ELF-1 (cell line): ENCODE measurements around the gene ADCY7.

Experiments
- DNase-seq: peaks from one replicate; pipeline ENCODE4 v3.0.0-alpha.2; 2016; ENCODE audit warnings: low read depth, low spot score

The ADCY7 gene

GRCh38 chr16:50282010-50282538 lies 15.7 kb downstream of the ADCY7 start:
- no peak for DNase-seq

- DNase-seq: no peak
Measured at GRCh38 chr16:50282955-50283631, 16.7 kb downstream of the ADCY7 start.

GRCh38 chr16:50284131-50284911 lies 18.0 kb downstream of the ADCY7 start:
- no peak for DNase-seq

GRCh38 chr16:50285406-50286003 lies 19.2 kb downstream of the ADCY7 start:
- DNase-seq: no peak

- no peak for DNase-seq
Measured at GRCh38 chr16:50286681-50287080, 20.3 kb downstream of the ADCY7 start.

GRCh38 chr16:50288026-50288425 lies 21.7 kb downstream of the ADCY7 start:
- DNase-seq: no peak

GRCh38 chr16:50288920-50289319 lies 22.6 kb downstream of the ADCY7 start:
- no peak for DNase-seq

GRCh38 chr16:50289950-50290764 lies 23.8 kb downstream of the ADCY7 start:
- DNase-seq: no peak

GRCh38 chr16:50290856-50291255 lies 24.5 kb downstream of the ADCY7 start:
- no peak for DNase-seq

- DNase-seq: no peak
Measured at GRCh38 chr16:50291719-50292565, 25.6 kb downstream of the ADCY7 start.

- no peak for DNase-seq
Measured at GRCh38 chr16:50292566-50292948, 26.2 kb downstream of the ADCY7 start.

GRCh38 chr16:50293041-50293783 lies 26.9 kb downstream of the ADCY7 start:
- no peak for DNase-seq

- DNase-seq: no peak
Measured at GRCh38 chr16:50293994-50294855, 27.9 kb downstream of the ADCY7 start.

GRCh38 chr16:50294955-50295354 lies 28.6 kb downstream of the ADCY7 start:
- no peak for DNase-seq

- no peak for DNase-seq
Measured at GRCh38 chr16:50295541-50296132, 29.3 kb downstream of the ADCY7 start.

- DNase-seq: no peak
Measured at GRCh38 chr16:50296807-50297206, 30.5 kb downstream of the ADCY7 start.

GRCh38 chr16:50297301-50298074 lies 31.1 kb downstream of the ADCY7 start:
- no peak for DNase-seq

GRCh38 chr16:50298075-50298460 lies 31.7 kb downstream of the ADCY7 start:
- DNase-seq: no peak
